Globus pallidus (tissue), 1 donor: ENCODE data around the gene ATG10.
"Not testable (repeated sequence)": the region's sequence is repeated elsewhere in the genome, so short reads cannot be mapped to it uniquely, and the experiment has no call there.

Experiments
- DNase-seq: peaks from one replicate; pipeline ENCODE4 v3.0.0-alpha.2; 2015; ENCODE audit warnings: low spot score

ATG10 gene

GRCh38 chr5:82057051-82057450 lies 85.2 kb downstream of the ATG10 start:
- no peak for DNase-seq

GRCh38 chr5:82058710-82059109 lies 86.9 kb downstream of the ATG10 start:
- no peak for DNase-seq

GRCh38 chr5:82066791-82067190 lies 95.0 kb downstream of the ATG10 start:
- no peak for DNase-seq

- not testable (repeated sequence) for DNase-seq
These were observed 96.2 kb downstream of the ATG10 start for GRCh38 chr5:82068042-82068441.

GRCh38 chr5:82068723-82069122 lies 96.9 kb downstream of the ATG10 start:
- DNase-seq = no peak

GRCh38 chr5:82072138-82072537 lies 100.3 kb downstream of the ATG10 start:
- no peak for DNase-seq

GRCh38 chr5:82073179-82073578 lies 101.4 kb downstream of the ATG10 start:
- no peak for DNase-seq

GRCh38 chr5:82074950-82075349 lies 103.1 kb downstream of the ATG10 start:
- DNase-seq = no peak

GRCh38 chr5:82077496-82077895 lies 105.7 kb downstream of the ATG10 start:
- DNase-seq = no peak

GRCh38 chr5:82091617-82092016 lies 119.8 kb downstream of the ATG10 start:
- DNase-seq = no peak

GRCh38 chr5:82095536-82095935 lies 123.7 kb downstream of the ATG10 start:
- DNase-seq = no peak

- DNase-seq = no peak
These were observed 124.4 kb downstream of the ATG10 start for GRCh38 chr5:82096249-82096648.

GRCh38 chr5:82100303-82101077 lies 128.7 kb downstream of the ATG10 start:
- DNase-seq = no peak

- DNase-seq = no peak
These were observed 133.0 kb downstream of the ATG10 start for GRCh38 chr5:82104872-82105271.

- no peak for DNase-seq
These were observed 133.6 kb downstream of the ATG10 start for GRCh38 chr5:82105457-82105856.

GRCh38 chr5:82106207-82106606 lies 134.4 kb downstream of the ATG10 start:
- no peak for DNase-seq

GRCh38 chr5:82106756-82107155 lies 134.9 kb downstream of the ATG10 start:
- no peak for DNase-seq

GRCh38 chr5:82107267-82107666 lies 135.4 kb downstream of the ATG10 start:
- peak; percentile 61 for DNase-seq

- no peak for DNase-seq
These were observed 137.2 kb downstream of the ATG10 start for GRCh38 chr5:82109013-82109412.

- not testable (repeated sequence) for DNase-seq
These were observed 138.1 kb downstream of the ATG10 start for GRCh38 chr5:82109915-82110314.

- DNase-seq = no peak
These were observed 139.4 kb downstream of the ATG10 start for GRCh38 chr5:82111191-82111590.

- DNase-seq = no peak
These were observed 144.0 kb downstream of the ATG10 start for GRCh38 chr5:82115858-82116257.

- DNase-seq = no peak
These were observed 148.1 kb downstream of the ATG10 start for GRCh38 chr5:82119889-82120288.

- no peak for DNase-seq
These were observed 158.0 kb downstream of the ATG10 start for GRCh38 chr5:82129723-82130285.
